NCI-H2227 treated with DMSO at 0.1 percent for 48 hours (cell line): Measurements from ENCODE around the gene WDR6.
"Not testable (repeated sequence)": the region's sequence is repeated elsewhere in the genome, so short reads cannot be mapped to it uniquely, and the experiment has no call there.

Source experiments
- DNase-seq: peaks from one replicate; lab custom pipeline; 2025; lab: John Stamatoyannopoulos, UW

The WDR6 gene

GRCh38 chr3:48990636-48991469 lies 16.3 kb upstream of the WDR6 start:
- DNase-seq, result no peak

GRCh38 chr3:48991851-48992545 lies 15.2 kb upstream of the WDR6 start:
- DNase-seq, result no peak

- DNase-seq, result no peak
These were observed 13.4 kb upstream of the WDR6 start for GRCh38 chr3:48993834-48994233.

- no peak for DNase-seq
These were observed 10.6 kb upstream of the WDR6 start for GRCh38 chr3:48996640-48997039.

GRCh38 chr3:48997102-48997635 lies 10.0 kb upstream of the WDR6 start:
- DNase-seq, result no peak

GRCh38 chr3:48997714-48998637 lies 9.2 kb upstream of the WDR6 start:
- DNase-seq, result peak; percentile 78

- no peak for DNase-seq
These were observed 7.9 kb upstream of the WDR6 start for GRCh38 chr3:48999085-48999858.

GRCh38 chr3:49001155-49001554 lies 6.0 kb upstream of the WDR6 start:
- no peak for DNase-seq

- DNase-seq, result no peak
These were observed 2.6 kb upstream of the WDR6 start for GRCh38 chr3:49004352-49005302.

- DNase-seq, result no peak
These were observed 1.9 kb upstream of the WDR6 start for GRCh38 chr3:49005303-49005680.

GRCh38 chr3:49005998-49006397 lies 1.2 kb upstream of the WDR6 start:
- DNase-seq, result no peak

GRCh38 chr3:49006408-49007067 lies 653 bp upstream of the WDR6 start:
- no peak for DNase-seq

GRCh38 chr3:49007771-49008528 lies 759 bp downstream of the WDR6 start:
- DNase-seq, result peak; percentile 43

- DNase-seq, result not testable (repeated sequence)
These were observed 1.4 kb downstream of the WDR6 start for GRCh38 chr3:49008627-49009026.

- no peak for DNase-seq
These were observed 2.2 kb downstream of the WDR6 start for GRCh38 chr3:49009396-49009795.

GRCh38 chr3:49012441-49013017 lies 5.3 kb downstream of the WDR6 start:
- DNase-seq, result no peak

- DNase-seq, result no peak
These were observed 6.0 kb downstream of the WDR6 start for GRCh38 chr3:49013113-49013737.
